K562 (cell line): ENCODE measurements around the gene NEK1. TPM values are rescaled to one million over a fixed set of nuclear protein-coding genes. Genes with fewer than 3 reads are reported as not detected.

ENCODE experiments used
- ATAC-seq: fragments of 200-7000 bp; cut with Tn5 transposase; 3 replicates; pipeline ENCODE4 v1.9.1; 2020; ENCODE audit warnings: moderate library complexity
- BruUV-seq: library from RNA; stranded (reverse); fragments of 400-500 nt; replicated peaks from 2 replicates; lab custom pipeline; 2021; lab: Mats Ljungman, UMichigan
- CTCF ChIA-PET: fragments of 300-600 bp; formaldehyde crosslinking; extraction: SDS; loops from one replicate; lab custom pipeline; 2021; ENCODE audit warnings: low intra/inter-chr PET ratio; lab: Yijun Ruan, JAX
- POLR2A ChIA-PET: fragments of 300-600, 350-650 bp; sonication (Branson Sonifier 250); formaldehyde crosslinking; extraction: SDS; loops from one replicate; lab custom pipeline; 2021; ENCODE audit warnings: antibody characterized with exemption, inconsistent platforms; lab: Yijun Ruan, JAX
- DNase-seq, 4 experiments: peaks; one replicate each; pipeline versions ENCODE4 v3.0.0 to v3.0.0-alpha.2; 2011 to 2018; ENCODE audit warnings: low spot score in 3 of 4, mixed read lengths in 3 of 4; ENCODE audit errors: extremely low read depth in 1 of 4
- FAIRE-seq: peaks from 2 replicates; lab custom pipeline; 2011; peaks lifted over from hg19 to GRCh38; lab: Jason Lieb, UNC
- H2AFZ ChIP-seq: 2 replicates; pipeline ENCODE4 v1.6.0; 2011; ENCODE audit warnings: low read depth, low read length, control low read depth, inconsistent platforms
- H3K27ac ChIP-seq: fragments of 200-600 bp; 3 replicates; pipeline ENCODE4 v1.8.0; 2011; ENCODE audit warnings: low read depth, mild to moderate bottlenecking, control low read depth, inconsistent platforms, low read length, moderate library complexity, mixed read lengths; ENCODE audit errors: extremely low read depth
- H3K27me3 ChIP-seq, 2 experiments: fragments of 300-600 bp in 1 of 2; 2 replicates in 1 of 2; 3 replicates in 1 of 2; pipeline versions ENCODE4 v1.6.0 to v1.8.0; 2011; ENCODE audit warnings: inconsistent platforms in 2 of 2, low read length in 2 of 2, mild to moderate bottlenecking in 1 of 2, mixed read lengths in 1 of 2, moderate library complexity in 1 of 2; ENCODE audit not compliant: control insufficient read depth in 2 of 2, insufficient read depth in 2 of 2
- H3K36me3 ChIP-seq: fragments of 300-600 bp; 3 replicates; pipeline ENCODE4 v1.8.0; 2011; ENCODE audit warnings: mild to moderate bottlenecking, low read length, inconsistent platforms; ENCODE audit not compliant: control insufficient read depth, insufficient read depth
- H3K4me1 ChIP-seq, 2 experiments: fragments of 200-600 bp in 1 of 2; replicated peaks in 1 of 2; 2 replicates in 1 of 2; 3 replicates in 1 of 2; pipeline versions ENCODE4 v1.5.1 to v1.8.0; 2011; ENCODE audit warnings: inconsistent platforms in 2 of 2, low read length in 2 of 2, mild to moderate bottlenecking in 1 of 2, mixed read lengths in 1 of 2, moderate library complexity in 1 of 2; ENCODE audit not compliant: control insufficient read depth in 2 of 2, insufficient read depth in 2 of 2
- H3K4me2 ChIP-seq: 2 replicates; pipeline ENCODE4 v1.6.1; 2011; ENCODE audit warnings: low read length, control low read depth, inconsistent platforms, mixed read lengths; ENCODE audit not compliant: insufficient read depth
- H3K4me3 ChIP-seq: fragments of 200-600 bp; sonication (generic), shearing (Covaris generic); 2 replicates; pipeline ENCODE4 v1.5.1; 2016; ENCODE audit warnings: control low read depth, inconsistent platforms
- H3K79me2 ChIP-seq: fragments of 200-600 bp; 3 replicates; pipeline ENCODE4 v1.8.0; 2011; ENCODE audit warnings: low read length, inconsistent platforms; ENCODE audit not compliant: control insufficient read depth, insufficient read depth
- H3K9ac ChIP-seq, 2 experiments: 2 replicates each; pipeline versions ENCODE4 v1.6.0 to v1.6.1; 2011; ENCODE audit warnings: low read depth in 2 of 2, low read length in 2 of 2, control low read depth in 1 of 2, inconsistent platforms in 1 of 2, mild to moderate bottlenecking in 1 of 2, mixed read lengths in 1 of 2; ENCODE audit not compliant: insufficient read depth in 1 of 2
- H3K9me1 ChIP-seq: one replicate; pipeline ENCODE4 v1.6.0; 2011; ENCODE audit warnings: inconsistent platforms, mild to moderate bottlenecking, low read length, moderate library complexity; ENCODE audit not compliant: control insufficient read depth, insufficient read depth
- H3K9me3 ChIP-seq: replicated peaks from 2 replicates; pipeline ENCODE4 v1.5.1; 2011; ENCODE audit warnings: low read depth, low read length, inconsistent platforms; ENCODE audit not compliant: control insufficient read depth, insufficient read depth
- H4K20me1 ChIP-seq: replicated peaks from 2 replicates; pipeline ENCODE4 v1.6.1; 2011; ENCODE audit warnings: low read length, inconsistent platforms, mixed read lengths; ENCODE audit not compliant: control insufficient read depth, insufficient read depth
- C11orf30 ChIP-seq: fragments of 450-650 bp; IDR thresholded peaks from 2 replicates; pipeline ENCODE4 v1.6.1; 2016; ENCODE audit warnings: low read depth, mild to moderate bottlenecking
- MAFF ChIP-seq: IDR thresholded peaks from 2 replicates; pipeline ENCODE4 v1.6.1; 2012; ENCODE audit warnings: low read length, improper control_type of control experiment
- MAFG ChIP-seq: fragments of 450-650 bp; conservative IDR thresholded peaks from 2 replicates; pipeline ENCODE4 v1.6.1; 2016; ENCODE audit warnings: missing genetic modification characterization, missing compliant biosample characterization
- THAP12 ChIP-seq: fragments of 250-450 bp; sonication (Bioruptor Pico); IDR thresholded peaks from 2 replicates; pipeline ENCODE4 v1.9.0; 2021; ENCODE audit warnings: mild to moderate bottlenecking, inconsistent platforms
- ZBTB49 ChIP-seq: sonication (generic); formaldehyde crosslinking; IDR thresholded peaks from 2 replicates; pipeline ENCODE4 v1.8.0; 2022; ENCODE audit warnings: missing genetic modification reagents, mild to moderate bottlenecking, borderline replicate concordance
- ZNF316 ChIP-seq: fragments of 450-650 bp; IDR thresholded peaks from 2 replicates; pipeline ENCODE4 v1.6.1; 2016
- in situ Hi-C: fragments of 300-500 bp; cut with MboI; formaldehyde crosslinking; loops from 4 replicates; pipeline ENCODE4 v1.15.0; 2018; ENCODE audit warnings: inconsistent platforms, mixed read lengths
- intact Hi-C: fragments of 100-400 bp; cut with micrococcal nuclease; formaldehyde crosslinking; loops from 2 replicates; pipeline ENCODE4 v1.14.2; 2022
- polyA plus RNA-seq, 8 experiments: library from polyadenylated mRNA; depleted of rRNA in 4 of 8; stranded (reverse) in 5 of 8; unstranded in 3 of 8; fragments of >200 nt; fragmentation: Nextera tagmentation in 2 of 8; fragmentation: Illumina TruSeq in 1 of 8; extraction: Ambion mirVana in 2 of 8; extraction: Trizol in 1 of 8; gene quantifications; 2 replicates each; pipeline versions ENCODE4 v1.2.1 to v1.2.3, GENCODE V29; 2011 to 2014; ENCODE audit warnings: inconsistent platforms in 1 of 8, missing spikeins in 1 of 8
- total RNA-seq, 7 experiments: library from RNA; depleted of rRNA in 6 of 7; stranded (reverse); fragments of >200 nt in 6 of 7; fragmentation: Illumina TruSeq in 2 of 7; extraction: Trizol in 2 of 7; gene quantifications; 2 replicates each; pipeline versions ENCODE4 v1.2.1 to v1.2.3, GENCODE V29; 2011 to 2021; ENCODE audit warnings: low replicate concordance in 1 of 7

Gene NEK1
- total and polyA plus RNA-seq, 9 of the 15 experiments (the other 6 are each of a cell fraction or from before 2014, with no cell fraction given), result 6.2 to 15.7 (median 10.3) TPM

GRCh38 chr4:169523796-169524195 is 88.6 kb downstream of the NEK1 start:
- ChIA-PET POLR2A (no interaction called here), CTCF (no interaction called here)
- no peaks in the 10 kb centered on the region for H3K9me1 ChIP-seq
- no peak overlapping the region for H3K4me2 ChIP-seq
- DNase-seq (no peak), FAIRE-seq (no peak), ATAC-seq (no peak)
- no peak overlapping the region for H3K27ac ChIP-seq
- H3K4me1 ChIP-seq, result no peaks in the 10 kb centered on the region
- peaks cover 4% of the 10 kb centered on the region; the same call in 1 of the 3 replicates for H3K36me3 ChIP-seq
- H3K4me3 ChIP-seq, result no peak overlapping the region
- BruUV-seq, result no TSS peak
- H3K9ac ChIP-seq, result no peak overlapping the region
- no peaks in the 10 kb centered on the region for H3K27me3 ChIP-seq
- H4K20me1 ChIP-seq, result no peaks in the 10 kb centered on the region
- in situ Hi-C loops (no loop called here), intact Hi-C loops (no loop called here)
- no peak overlapping the region for H2AFZ ChIP-seq
- TF ChIP-seq THAP12 (CRISPR knock-in tag) (no peak), MAFF (peak; percentile 48; the same call in 1 of the 2 replicates), ZNF316 (peak; percentile 86), ZBTB49 (CRISPR knock-in tag) (no peak), C11orf30 (peak; percentile 68), MAFG (tag) (peak; percentile 27; the same call in 1 of the 2 replicates)
- H3K79me2 ChIP-seq, result no peaks in the 10 kb centered on the region
- H3K9me3 ChIP-seq, result peaks cover 4% of the 10 kb centered on the region
